GM19043 (cell line): ENCODE results near the gene BBS5.
"Not testable (repeated sequence)": the region's sequence is repeated elsewhere in the genome, so short reads cannot be mapped to it uniquely, and the experiment has no call there.

Source experiments
- ATAC-seq: cut with Tn5 transposase; IDR thresholded peaks from one replicate; pipeline ENCODE4 v1.9.1; 2021; ENCODE audit warnings: low read depth; ENCODE audit not compliant: unreplicated experiment

Gene BBS5

GRCh38 chr2:169479257-169480078 is at the start of gene BBS5:
Gene BBS5 (plus strand): TSS chr2:169479494. CDS start chr2:169479554, 60 bp downstream.
- ATAC-seq: peak; percentile 96

- ATAC-seq: not testable (repeated sequence)
Observed at GRCh38 chr2:169431772-169432171, 47.5 kb upstream of the BBS5 start.

DNA sequence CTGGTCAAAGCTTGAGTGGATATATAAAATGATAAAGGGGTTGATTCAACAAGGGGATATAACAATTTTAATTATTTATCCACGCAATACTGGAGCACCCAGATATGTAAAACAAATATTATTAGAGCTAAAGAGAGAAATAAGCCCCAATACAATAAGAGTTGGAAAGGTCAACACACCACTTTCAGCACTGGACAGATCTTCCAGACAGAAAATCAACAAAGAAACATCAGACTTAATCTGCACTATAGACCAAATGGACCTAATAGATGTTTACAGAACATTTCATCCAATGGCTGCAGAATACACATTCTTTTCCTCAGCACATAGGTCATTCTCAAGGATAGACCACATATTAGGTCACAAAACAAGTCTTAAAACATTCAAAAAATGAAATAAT is 45.1 kb upstream of the BBS5 start:
- not testable (repeated sequence) for ATAC-seq

- ATAC-seq: no peak
Observed at GRCh38 chr2:169438466-169439072, 40.7 kb upstream of the BBS5 start.

DNA sequence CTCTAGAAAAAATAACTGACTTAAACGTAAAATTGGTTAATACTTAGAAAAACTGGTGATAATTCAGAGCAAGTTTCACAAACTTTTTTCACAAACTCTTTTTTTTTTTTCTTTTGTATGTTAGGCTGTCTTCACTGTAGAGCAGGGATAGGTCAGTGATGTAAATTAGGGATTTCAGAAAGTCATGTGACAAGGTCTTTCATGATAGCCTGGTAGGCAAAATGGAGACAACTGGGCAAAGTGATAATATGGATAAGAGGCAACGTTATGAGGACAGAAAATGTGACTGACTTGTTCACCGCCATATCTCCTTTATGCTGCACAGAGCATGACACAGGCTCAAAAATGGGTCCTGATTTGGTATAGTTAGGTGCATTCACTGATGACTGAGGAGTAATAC is 39.4 kb upstream of the BBS5 start:
- ATAC-seq: no peak

DNA sequence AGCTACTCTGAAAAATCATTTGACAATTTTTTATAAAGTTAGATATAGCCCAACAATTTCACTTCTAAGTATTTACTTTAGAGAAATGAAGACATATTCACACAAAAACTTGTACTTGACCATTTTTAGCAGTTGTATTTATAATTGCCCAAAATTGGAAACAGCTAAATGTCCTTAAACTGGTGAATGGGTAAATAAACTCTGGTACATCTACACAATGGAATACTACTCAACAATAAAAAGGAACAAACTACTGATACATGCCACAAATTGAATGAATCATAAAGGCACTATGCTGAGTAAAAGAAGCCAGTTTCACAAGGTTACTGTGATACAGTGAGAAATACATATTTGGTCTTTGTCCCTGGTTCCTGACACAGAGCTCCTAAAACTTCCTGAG is 32.8 kb upstream of the BBS5 start:
- no peak for ATAC-seq

- ATAC-seq: no peak
Observed at GRCh38 chr2:169448316-169448715, 31.0 kb upstream of the BBS5 start.

DNA sequence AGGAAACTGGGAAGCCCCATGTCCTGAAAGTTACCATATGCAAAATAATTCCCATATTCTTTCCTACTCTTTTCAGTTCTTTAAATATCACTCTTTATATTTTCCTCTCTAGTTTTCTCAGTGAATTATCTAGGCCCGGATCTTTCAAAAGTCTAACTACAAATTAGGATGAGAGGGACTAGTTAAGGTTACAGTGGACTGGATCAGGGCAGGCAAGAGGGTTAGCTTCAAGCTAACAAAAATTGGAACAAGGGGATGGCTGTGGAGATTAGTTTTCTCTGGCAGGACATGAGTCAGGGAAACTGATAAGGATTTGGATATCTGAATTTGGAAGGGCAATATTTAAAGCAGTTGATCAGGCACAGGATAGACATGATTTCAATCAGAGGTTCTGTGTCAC is 30.4 kb upstream of the BBS5 start:
- no peak for ATAC-seq

DNA sequence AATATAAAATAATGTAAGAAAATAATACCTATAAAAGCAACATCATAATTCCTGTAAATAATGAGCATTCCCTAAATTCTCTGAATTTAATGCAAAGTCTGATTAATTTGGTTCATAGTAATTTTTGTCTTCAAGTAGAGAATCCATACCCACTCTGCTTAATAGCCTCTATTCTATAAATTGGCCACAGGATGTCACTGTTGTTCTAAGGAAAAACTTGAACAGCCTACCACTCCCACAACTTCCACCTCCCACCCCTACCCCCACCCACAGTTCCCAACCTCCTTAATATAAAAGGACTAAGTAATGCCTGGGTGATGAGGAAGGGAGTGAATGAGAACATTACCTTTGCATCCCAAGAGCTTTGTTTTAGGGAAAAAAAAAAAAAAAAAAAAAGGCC is 27.2 kb upstream of the BBS5 start:
- no peak for ATAC-seq

GRCh38 chr2:169453044-169453443 is 26.2 kb upstream of the BBS5 start:
- not testable (repeated sequence) for ATAC-seq

GRCh38 chr2:169461143-169461542 is 18.2 kb upstream of the BBS5 start:
- ATAC-seq: no peak

DNA sequence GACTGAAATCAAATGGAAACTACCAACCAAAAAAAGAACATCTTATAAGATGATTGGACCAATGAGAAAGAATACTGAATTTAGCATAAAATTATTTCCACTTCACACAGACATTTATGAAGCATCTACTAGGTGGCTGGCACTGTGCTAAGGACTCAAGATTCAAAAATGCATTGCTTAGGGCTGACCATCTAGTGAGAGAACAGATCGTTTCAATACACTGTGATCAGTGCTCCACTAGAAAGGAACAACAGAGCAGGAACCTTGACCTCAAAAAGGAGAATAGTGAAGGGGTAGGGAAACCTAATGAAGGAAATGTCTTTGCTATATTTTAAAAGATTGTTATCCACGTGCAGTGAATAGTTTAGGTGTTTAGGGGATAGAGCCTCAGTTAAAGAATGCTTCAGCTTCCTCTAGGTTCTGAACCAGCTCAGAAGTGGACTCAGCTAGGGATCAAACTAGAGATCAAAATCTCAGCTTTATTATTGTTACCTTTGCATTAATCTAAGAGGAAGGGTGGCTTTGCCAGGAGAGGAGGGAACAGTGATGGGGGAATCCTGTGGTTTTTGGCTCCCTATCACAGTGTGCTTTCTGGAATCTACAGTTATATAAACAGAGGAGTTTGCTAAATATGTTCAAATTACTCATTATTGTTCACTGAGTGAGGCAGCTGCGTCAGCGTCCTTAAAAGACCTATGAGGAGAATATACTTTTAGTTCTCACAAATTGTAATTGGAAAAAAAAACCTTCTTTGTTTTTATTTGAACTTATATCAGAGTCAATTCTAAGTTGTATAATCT is 16.2 kb upstream of the BBS5 start:
- no peak for ATAC-seq

GRCh38 chr2:169464466-169464865 is 14.8 kb upstream of the BBS5 start:
- no peak for ATAC-seq

GRCh38 chr2:169464882-169465281 is 14.4 kb upstream of the BBS5 start:
- no peak for ATAC-seq

DNA sequence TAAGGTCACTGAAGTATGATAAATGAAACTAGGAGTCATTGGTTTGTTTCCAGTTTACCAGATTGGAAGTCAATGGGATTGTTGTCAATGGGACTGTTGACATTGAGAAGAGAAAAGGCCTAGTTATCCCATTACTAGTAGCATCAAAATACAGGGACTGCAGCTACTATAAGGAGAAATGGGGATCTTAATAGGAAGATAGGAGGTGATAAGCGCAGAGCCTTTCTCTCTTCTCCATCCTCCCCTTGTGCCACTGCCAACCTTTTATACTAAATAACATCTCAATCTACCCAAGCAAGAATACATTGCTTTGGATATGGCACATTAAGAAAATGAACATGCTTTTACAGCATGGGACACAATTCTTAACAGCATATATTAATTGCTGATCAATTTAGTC is 10.5 kb upstream of the BBS5 start:
- ATAC-seq: no peak

DNA sequence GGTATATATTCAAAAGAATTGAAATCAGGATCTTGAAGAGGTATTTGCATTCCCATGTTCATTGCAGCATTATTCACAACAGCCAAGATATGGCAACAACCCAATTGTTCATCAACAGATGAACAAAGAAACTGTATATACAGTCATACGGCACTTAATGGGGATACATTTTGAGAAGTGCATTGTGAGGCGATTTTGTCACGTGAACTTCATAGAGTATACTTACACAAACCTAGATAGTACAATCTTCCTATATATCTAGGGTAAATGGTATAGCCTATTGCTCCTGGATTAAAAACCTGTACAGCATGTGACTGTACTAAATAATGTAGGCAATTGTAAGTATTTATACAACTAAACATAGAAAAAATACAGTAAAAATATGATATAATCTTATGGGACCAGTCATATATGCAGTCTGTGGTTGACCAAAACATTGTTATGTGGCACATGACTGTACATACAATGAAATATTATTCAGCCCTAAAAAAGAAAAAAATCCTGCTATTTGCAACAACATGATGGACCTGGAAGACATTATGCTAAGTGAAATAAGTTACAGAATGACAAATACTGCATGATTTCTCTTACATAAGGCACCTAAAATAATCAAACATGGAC is 9.2 kb upstream of the BBS5 start:
- ATAC-seq: no peak

DNA sequence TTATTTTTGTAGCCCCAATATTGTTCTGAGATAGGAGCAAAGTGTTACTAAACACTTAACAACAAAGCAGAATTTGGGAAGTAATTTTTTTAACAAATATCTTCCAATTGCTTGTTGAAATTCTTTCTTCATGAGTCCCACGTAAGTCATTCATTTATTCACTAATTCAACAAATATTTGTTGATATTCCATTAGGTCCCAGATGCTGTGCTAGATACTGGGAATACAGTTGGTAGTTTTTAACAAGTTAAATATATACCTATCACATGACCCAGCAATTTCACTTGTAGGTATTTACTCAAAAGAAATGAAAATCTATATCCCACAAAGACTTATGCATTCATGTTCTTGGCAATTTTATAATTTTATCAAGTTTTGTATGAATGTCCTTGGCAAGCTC is 7.0 kb upstream of the BBS5 start:
- no peak for ATAC-seq

DNA sequence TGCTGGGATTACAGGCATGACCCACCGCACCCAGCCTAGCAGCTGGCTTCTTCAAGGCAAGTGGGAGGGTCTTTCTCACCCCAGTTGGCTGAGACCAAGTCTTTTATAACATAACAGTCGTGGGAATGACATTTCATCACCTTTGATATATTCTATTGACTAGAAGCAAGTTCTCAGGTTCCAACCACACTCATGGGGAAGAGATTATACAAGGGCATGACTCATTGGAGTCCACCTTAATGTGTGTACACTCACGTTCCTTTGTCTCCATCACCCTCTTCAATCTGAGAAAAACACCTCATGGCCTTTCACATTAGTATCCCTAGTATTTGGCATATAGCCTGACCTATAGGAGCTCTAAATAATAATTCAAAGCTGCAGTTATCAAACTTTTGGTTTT is 2.8 kb upstream of the BBS5 start:
- no peak for ATAC-seq

DNA sequence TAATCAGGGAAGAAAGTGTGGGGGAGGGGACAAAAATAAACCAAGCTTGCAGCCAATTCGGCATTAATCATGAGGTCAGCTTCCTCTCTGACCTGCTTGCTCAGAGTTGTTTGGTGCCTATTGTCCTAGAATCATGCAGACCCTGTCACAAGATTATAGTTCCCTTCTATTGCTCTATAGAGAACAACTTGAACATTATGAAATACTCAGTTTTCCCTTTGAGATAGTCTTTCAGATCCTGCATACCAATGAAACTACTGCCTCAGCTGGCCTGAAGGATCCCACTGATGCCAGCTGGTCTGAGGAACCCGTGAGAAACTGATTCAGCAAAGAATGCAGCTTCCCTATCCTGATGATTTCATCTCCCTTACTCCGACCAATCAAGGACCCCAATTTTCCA is 955 bp upstream of the BBS5 start:
- no peak for ATAC-seq

GRCh38 chr2:169478745-169479256 is 493 bp upstream of the BBS5 start:
- no peak for ATAC-seq

- ATAC-seq: no peak
Observed at GRCh38 chr2:169480079-169480465, 778 bp downstream of the BBS5 start.
